OCI-LY7 (cell line): ENCODE data around the gene SHISA5.

Experiments used
- CTCF ChIP-seq: fragments of 200-600 bp; sonication (generic); conservative IDR thresholded peaks from 2 replicates; pipeline ENCODE4 v1.5.1; 2014; ENCODE audit warnings: mild to moderate bottlenecking, antibody characterized with exemption, low read length, moderate library complexity, mixed read lengths
- EZH2phosphoT487 ChIP-seq: fragments of 200-600 bp; sonication (generic); IDR thresholded peaks from 2 replicates; pipeline ENCODE4 v1.6.1; 2018; ENCODE audit warnings: low read depth, borderline replicate concordance, mild to moderate bottlenecking, mixed run types, antibody characterized with exemption, low read length, moderate library complexity, mixed read lengths

GRCh38 chr3:48430708-48431101 is 73.3 kb downstream of the SHISA5 start:
- TF ChIP-seq CTCF (no peak), EZH2phosphoT487 (no peak)
